ENCODE data around the gene SPEF2.

GRCh38 chr5:35593338-35593737, 24.3 kb upstream of the SPEF2 start:
- no peak for TF ChIP-seq CTCF (IDR thresholded peaks at IDR 0.05; ENCODE audit: insufficient read depth, low read depth, low read length)
- TF ChIP-seq EZH2 (IDR thresholded peaks at IDR 0.05; ENCODE audit: insufficient read depth, low read length) = no peak

Measured in astrocyte (in vitro differentiated cells and primary cell).